Lower leg skin (tissue), 4 donors: Measurements from ENCODE around the gene SEMA6C. TPM values are rescaled to one million over a fixed set of nuclear protein-coding genes. Genes with fewer than 3 reads are reported as not detected.
A peak's percentile ranks its signal among the peaks of the same experiment; 100 is the strongest.

ENCODE experiments used
- DNase-seq, 2 donors: peaks; one replicate each; pipeline ENCODE4 v3.0.0-alpha.2; 2019; ENCODE audit warnings: low spot score in 2 of 2
- H3K4me3 ChIP-seq: fragments of 200-600 bp; sonication (generic); 2 replicates; pipeline ENCODE4 v1.5.1; 2017; ENCODE audit warnings: mild to moderate bottlenecking, low read depth; ENCODE audit not compliant: poor library complexity, severe bottlenecking
- POLR2A ChIP-seq, 2 donors: fragments of 450-650 bp; IDR thresholded peaks; one replicate each; pipeline ENCODE4 v1.6.1; 2016 to 2017; ENCODE audit warnings: antibody characterized with exemption in 2 of 2, mild to moderate bottlenecking in 1 of 2, moderate library complexity in 1 of 2
- WGBS, 2 donors: methylation state at CpG; one replicate each; pipeline ENCODE4 v1.1.5; 2018; 5-methylcytosine and 5-hydroxymethylcytosine counted together
- intact Hi-C: fragments of 100-400 bp; cut with DNase I; formaldehyde crosslinking; loops from one replicate; pipeline ENCODE4 v1.15.0; 2023; ENCODE audit warnings: low total_unique reads
- total RNA-seq, 4 donors: library from RNA; depleted of rRNA; stranded (reverse); fragments of >200 nt; gene quantifications; one replicate each; pipeline ENCODE4 v1.1.0, GENCODE V29; 2016
- TF ChIP-seq, protein P1 (sequence below), 3 donors: fragments of 450-650 bp; IDR thresholded peaks; one replicate each; pipeline ENCODE4 v1.5.1; 2016; ENCODE audit warnings: antibody characterized with exemption in 3 of 3, mild to moderate bottlenecking in 3 of 3, moderate library complexity in 2 of 3

SEMA6C gene
- total RNA-seq, 4 donors from 2014 or later = 9.7 to 30.4 (median 14.3) TPM

- TF ChIP-seq POLR2A (IDR thresholded peaks at IDR 0.05) = no peak
- TF ChIP-seq, protein P1, sequence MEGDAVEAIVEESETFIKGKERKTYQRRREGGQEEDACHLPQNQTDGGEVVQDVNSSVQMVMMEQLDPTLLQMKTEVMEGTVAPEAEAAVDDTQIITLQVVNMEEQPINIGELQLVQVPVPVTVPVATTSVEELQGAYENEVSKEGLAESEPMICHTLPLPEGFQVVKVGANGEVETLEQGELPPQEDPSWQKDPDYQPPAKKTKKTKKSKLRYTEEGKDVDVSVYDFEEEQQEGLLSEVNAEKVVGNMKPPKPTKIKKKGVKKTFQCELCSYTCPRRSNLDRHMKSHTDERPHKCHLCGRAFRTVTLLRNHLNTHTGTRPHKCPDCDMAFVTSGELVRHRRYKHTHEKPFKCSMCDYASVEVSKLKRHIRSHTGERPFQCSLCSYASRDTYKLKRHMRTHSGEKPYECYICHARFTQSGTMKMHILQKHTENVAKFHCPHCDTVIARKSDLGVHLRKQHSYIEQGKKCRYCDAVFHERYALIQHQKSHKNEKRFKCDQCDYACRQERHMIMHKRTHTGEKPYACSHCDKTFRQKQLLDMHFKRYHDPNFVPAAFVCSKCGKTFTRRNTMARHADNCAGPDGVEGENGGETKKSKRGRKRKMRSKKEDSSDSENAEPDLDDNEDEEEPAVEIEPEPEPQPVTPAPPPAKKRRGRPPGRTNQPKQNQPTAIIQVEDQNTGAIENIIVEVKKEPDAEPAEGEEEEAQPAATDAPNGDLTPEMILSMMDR (IDR thresholded peaks at IDR 0.05) = no peak
- H3K4me3 ChIP-seq = peak overlapping the region; percentile 44
- 6 to 8% methylated on average over 15 of the region's 15 CpGs for WGBS, 2 donors
- intact Hi-C loops = no loop called here
- peak; percentile 52 to 92 for DNase-seq
Observed at GRCh38 chr1:151165281-151165737, 18.9 kb upstream of the SEMA6C start.

- WGBS, 2 donors = 21 to 23% methylated on average over 11 of the region's 11 CpGs
- intact Hi-C loops = no loop called here
- TF ChIP-seq POLR2A (IDR thresholded peaks at IDR 0.05) = no peak
- TF ChIP-seq, protein P1 (IDR thresholded peaks at IDR 0.05) = no peak
- no peak for DNase-seq
- peak overlapping the region; percentile 44 for H3K4me3 ChIP-seq
Observed at GRCh38 chr1:151164732-151165280, 18.4 kb upstream of the SEMA6C start.

GRCh38 chr1:151159373-151159772, 12.9 kb upstream of the SEMA6C start:
- TF ChIP-seq, protein P1 (IDR thresholded peaks at IDR 0.05) = no peak
- no peak for TF ChIP-seq POLR2A (IDR thresholded peaks at IDR 0.05)
- no peak for DNase-seq
- no peak overlapping the region for H3K4me3 ChIP-seq
- intact Hi-C loops = loop anchor here (5.0 to 10.0 kb wide), 2 partner anchors 55 to 137 kb away; no protein-coding TSS in a partner anchor

DNA sequence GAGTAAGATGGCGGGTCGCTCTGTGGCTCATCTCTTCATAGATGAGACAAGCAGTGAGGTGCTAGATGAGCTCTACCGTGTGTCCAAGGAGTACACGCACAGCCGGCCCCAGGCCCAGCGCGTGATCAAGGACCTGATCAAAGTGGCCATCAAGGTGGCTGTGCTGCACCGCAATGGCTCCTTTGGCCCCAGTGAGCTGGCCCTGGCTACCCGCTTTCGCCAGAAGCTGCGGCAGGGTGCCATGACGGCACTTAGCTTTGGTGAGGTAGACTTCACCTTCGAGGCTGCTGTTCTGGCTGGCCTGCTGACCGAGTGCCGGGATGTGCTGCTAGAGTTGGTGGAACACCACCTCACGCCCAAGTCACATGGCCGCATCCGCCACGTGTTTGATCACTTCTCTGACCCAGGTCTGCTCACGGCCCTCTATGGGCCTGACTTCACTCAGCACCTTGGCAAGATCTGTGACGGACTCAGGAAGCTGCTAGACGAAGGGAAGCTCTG, 12.4 kb upstream of the SEMA6C start:
- 78 to 90% methylated on average over 15 to 22 of the region's 22 CpGs for WGBS, 2 donors
- DNase-seq = no peak
- intact Hi-C loops = loop anchor here (5.0 to 10.0 kb wide), 2 partner anchors 54 to 136 kb away; no protein-coding TSS in a partner anchor
- no peak overlapping the region for H3K4me3 ChIP-seq
- no peak for TF ChIP-seq POLR2A (IDR thresholded peaks at IDR 0.05)
- TF ChIP-seq, protein P1 (IDR thresholded peaks at IDR 0.05) = no peak

DNA sequence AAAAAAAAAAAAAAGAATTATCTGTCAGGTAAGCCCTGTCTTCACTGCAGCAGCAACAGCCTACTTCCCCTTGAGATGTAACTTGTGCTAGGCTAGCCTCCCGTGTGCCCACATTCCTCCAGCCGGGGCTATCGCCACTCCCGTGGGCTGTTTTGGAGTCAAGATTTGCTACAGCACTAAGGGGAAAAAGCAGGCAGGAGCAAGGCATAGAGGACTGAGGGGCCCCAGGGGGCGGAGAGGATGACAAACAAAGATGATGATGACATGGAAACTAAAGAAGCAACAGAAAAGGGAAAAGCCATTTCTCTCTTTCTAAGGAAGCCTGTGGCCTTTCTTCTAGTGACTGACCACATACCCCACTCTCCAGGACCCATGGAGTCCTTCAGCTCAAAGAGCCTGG, 11.9 kb upstream of the SEMA6C start:
- no peak for DNase-seq
- WGBS, 2 donors = 67 to 83% methylated on average over 5 of the region's 5 CpGs
- no peak overlapping the region for H3K4me3 ChIP-seq
- intact Hi-C loops = loop anchor here (5.0 to 10.0 kb wide), 2 partner anchors 54 to 136 kb away; no protein-coding TSS in a partner anchor
- TF ChIP-seq, protein P1 (IDR thresholded peaks at IDR 0.05) = no peak
- TF ChIP-seq POLR2A (IDR thresholded peaks at IDR 0.05) = no peak
